ENCODE measurements around the gene CD3E. TPM values are rescaled to one million over a fixed set of nuclear protein-coding genes. Genes with fewer than 3 reads are reported as not detected.

The CD3E gene
- total and polyA plus RNA-seq, 10 donors, result 20.5 to 89.2 (median 55.0) TPM

- WGBS, 5 donors, result 40 to 64% (median 50%) methylated on average over 1 of the region's 1 CpG
- H3K4me3 ChIP-seq, result no peak overlapping the region
- no peak for DNase-seq
- H3K36me3 ChIP-seq, result no peaks in the 10 kb centered on the region
- peak in 1 of 3 donors; percentile 25 for TF ChIP-seq POLR2AphosphoS5 (IDR thresholded peaks at IDR 0.05)
- TF ChIP-seq, protein P1, sequence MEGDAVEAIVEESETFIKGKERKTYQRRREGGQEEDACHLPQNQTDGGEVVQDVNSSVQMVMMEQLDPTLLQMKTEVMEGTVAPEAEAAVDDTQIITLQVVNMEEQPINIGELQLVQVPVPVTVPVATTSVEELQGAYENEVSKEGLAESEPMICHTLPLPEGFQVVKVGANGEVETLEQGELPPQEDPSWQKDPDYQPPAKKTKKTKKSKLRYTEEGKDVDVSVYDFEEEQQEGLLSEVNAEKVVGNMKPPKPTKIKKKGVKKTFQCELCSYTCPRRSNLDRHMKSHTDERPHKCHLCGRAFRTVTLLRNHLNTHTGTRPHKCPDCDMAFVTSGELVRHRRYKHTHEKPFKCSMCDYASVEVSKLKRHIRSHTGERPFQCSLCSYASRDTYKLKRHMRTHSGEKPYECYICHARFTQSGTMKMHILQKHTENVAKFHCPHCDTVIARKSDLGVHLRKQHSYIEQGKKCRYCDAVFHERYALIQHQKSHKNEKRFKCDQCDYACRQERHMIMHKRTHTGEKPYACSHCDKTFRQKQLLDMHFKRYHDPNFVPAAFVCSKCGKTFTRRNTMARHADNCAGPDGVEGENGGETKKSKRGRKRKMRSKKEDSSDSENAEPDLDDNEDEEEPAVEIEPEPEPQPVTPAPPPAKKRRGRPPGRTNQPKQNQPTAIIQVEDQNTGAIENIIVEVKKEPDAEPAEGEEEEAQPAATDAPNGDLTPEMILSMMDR (IDR thresholded peaks at IDR 0.05 in 8 of 11, conservative IDR thresholded peaks at IDR 0.05 in 3 of 11), result no peak
- peaks cover 0 to 45% (median 0%) of the 10 kb centered on the region in 7 donors for H3K27me3 ChIP-seq (replicated peaks in 1 of 7)
- no peaks in the 10 kb centered on the region for H3K9me3 ChIP-seq
- peaks cover 0 to 40% (median 21%) of the 10 kb centered on the region in 6 donors for H3K4me1 ChIP-seq
- intact Hi-C loops (cut with DNase I; ENCODE audit: low total_unique reads), result no loop called here
- H3K27ac ChIP-seq, result peak overlapping the region in 4 of 8 donors; percentile 3 to 40 (median 17)
Observed at GRCh38 chr11:118265954-118266353, 38.6 kb upstream of the CD3E start.

GRCh38 chr11:118267486-118267885 is 37.0 kb upstream of the CD3E start:
- Histone ChIP-seq H3K4me3 (no peak overlapping the region), H3K27ac (no peak overlapping the region), H3K9me3 (no peaks in the 10 kb centered on the region), H3K27me3 (replicated peaks in 1 of 7) (peaks cover 0 to 34% (median 0%) of the 10 kb centered on the region in 7 donors), H3K36me3 (no peaks in the 10 kb centered on the region), H3K4me1 (peaks cover 0 to 36% (median 21%) of the 10 kb centered on the region in 6 donors)
- DNase-seq, result no peak
- 72 to 85% (median 81%) methylated on average over 4 of the region's 4 CpGs for WGBS, 5 donors
- TF ChIP-seq POLR2AphosphoS5 (IDR thresholded peaks at IDR 0.05) (no peak), POLR2A (IDR thresholded peaks at IDR 0.05) (no peak)
- TF ChIP-seq, protein P1 (IDR thresholded peaks at IDR 0.05 in 8 of 11, conservative IDR thresholded peaks at IDR 0.05 in 3 of 11), result no peak
- intact Hi-C loops (cut with DNase I; ENCODE audit: low total_unique reads), result no loop called here

DNA sequence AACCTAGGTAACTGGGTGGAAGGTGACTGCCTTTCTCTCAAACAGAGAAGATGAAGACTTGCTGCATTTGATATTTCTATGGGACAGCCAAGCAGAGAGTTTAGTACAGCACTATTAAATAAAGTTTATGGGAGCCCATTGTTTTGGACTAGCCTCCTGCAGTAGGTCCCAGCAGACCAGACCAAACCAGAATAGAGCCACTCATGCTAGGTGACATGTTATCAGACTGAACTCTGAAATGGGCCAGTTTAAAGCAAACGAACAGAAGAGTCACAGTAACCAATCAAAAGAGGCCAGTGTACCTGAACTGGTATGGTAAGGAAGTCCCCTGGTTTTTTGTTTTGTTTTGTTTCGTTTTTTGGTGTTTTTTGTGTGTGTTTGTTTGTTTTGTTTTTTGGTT is 32.5 kb upstream of the CD3E start:
- WGBS, 5 donors, result 65 to 83% (median 80%) methylated on average over 2 of the region's 2 CpGs
- no peak for TF ChIP-seq POLR2A (IDR thresholded peaks at IDR 0.05)
- TF ChIP-seq, protein P1 (IDR thresholded peaks at IDR 0.05 in 8 of 11, conservative IDR thresholded peaks at IDR 0.05 in 3 of 11), result no peak
- TF ChIP-seq POLR2AphosphoS5 (IDR thresholded peaks at IDR 0.05), result no peak
- intact Hi-C loops (cut with DNase I; ENCODE audit: low total_unique reads), result no loop called here
- Histone ChIP-seq H3K27ac (no peak overlapping the region), H3K4me1 (no peaks in the 10 kb centered on the region), H3K4me3 (no peak overlapping the region), H3K36me3 (no peaks in the 10 kb centered on the region), H3K9me3 (no peaks in the 10 kb centered on the region), H3K27me3 (replicated peaks in 1 of 7) (peaks cover 0 to 21% (median 0%) of the 10 kb centered on the region in 7 donors)
- DNase-seq, result no peak

GRCh38 chr11:118274186-118274585 is 30.3 kb upstream of the CD3E start:
- DNase-seq, result no peak
- no peak overlapping the region for H3K27ac ChIP-seq
- peaks cover 0 to 12% (median 0%) of the 10 kb centered on the region in 7 donors for H3K27me3 ChIP-seq (replicated peaks in 1 of 7)
- H3K4me1 ChIP-seq, result no peaks in the 10 kb centered on the region
- intact Hi-C loops (cut with DNase I; ENCODE audit: low total_unique reads), result no loop called here
- no peak for TF ChIP-seq POLR2A (IDR thresholded peaks at IDR 0.05)
- no peaks in the 10 kb centered on the region for H3K9me3 ChIP-seq
- no peaks in the 10 kb centered on the region for H3K36me3 ChIP-seq
- WGBS, 5 donors, result 89 to 97% (median 92%) methylated on average over 2 of the region's 2 CpGs
- no peak overlapping the region for H3K4me3 ChIP-seq

DNA sequence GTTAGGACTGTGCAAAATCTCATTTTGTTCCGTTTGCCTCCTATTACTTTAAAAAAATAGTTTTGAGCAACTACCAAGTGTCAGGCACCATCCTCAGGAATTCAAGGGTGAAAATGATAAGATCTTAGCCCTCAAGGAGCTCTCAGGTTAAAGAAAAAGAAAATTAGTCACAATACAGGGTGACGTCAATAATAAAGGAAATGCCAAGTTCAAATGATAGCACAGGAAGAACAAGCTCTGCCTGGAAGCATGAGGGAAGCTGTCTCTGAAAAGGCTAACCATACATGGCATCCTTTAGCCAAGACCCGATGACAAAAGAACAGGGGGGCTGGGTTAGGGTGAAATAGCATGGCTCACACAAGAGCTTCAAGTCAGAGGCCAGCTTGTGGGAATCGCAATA is 29.4 kb upstream of the CD3E start:
- intact Hi-C loops (cut with DNase I; ENCODE audit: low total_unique reads), result no loop called here
- 48 to 66% (median 60%) methylated on average over 4 of the region's 4 CpGs for WGBS, 5 donors
- no peaks in the 10 kb centered on the region for H3K36me3 ChIP-seq
- no peak for TF ChIP-seq POLR2AphosphoS5 (IDR thresholded peaks at IDR 0.05)
- no peak for TF ChIP-seq POLR2A (IDR thresholded peaks at IDR 0.05)
- TF ChIP-seq, protein P1 (IDR thresholded peaks at IDR 0.05 in 8 of 11, conservative IDR thresholded peaks at IDR 0.05 in 3 of 11), result no peak
- H3K4me1 ChIP-seq, result no peaks in the 10 kb centered on the region
- peaks cover 0 to 12% (median 0%) of the 10 kb centered on the region in 7 donors for H3K27me3 ChIP-seq (replicated peaks in 1 of 7)
- DNase-seq, result no peak
- H3K4me3 ChIP-seq, result no peak overlapping the region
- H3K27ac ChIP-seq, result no peak overlapping the region
- no peaks in the 10 kb centered on the region for H3K9me3 ChIP-seq
